Measurements from ENCODE around the gene DGKK. TPM values are rescaled to one million over a fixed set of nuclear protein-coding genes. Genes with fewer than 3 reads are reported as not detected.

Gene DGKK, protein sequence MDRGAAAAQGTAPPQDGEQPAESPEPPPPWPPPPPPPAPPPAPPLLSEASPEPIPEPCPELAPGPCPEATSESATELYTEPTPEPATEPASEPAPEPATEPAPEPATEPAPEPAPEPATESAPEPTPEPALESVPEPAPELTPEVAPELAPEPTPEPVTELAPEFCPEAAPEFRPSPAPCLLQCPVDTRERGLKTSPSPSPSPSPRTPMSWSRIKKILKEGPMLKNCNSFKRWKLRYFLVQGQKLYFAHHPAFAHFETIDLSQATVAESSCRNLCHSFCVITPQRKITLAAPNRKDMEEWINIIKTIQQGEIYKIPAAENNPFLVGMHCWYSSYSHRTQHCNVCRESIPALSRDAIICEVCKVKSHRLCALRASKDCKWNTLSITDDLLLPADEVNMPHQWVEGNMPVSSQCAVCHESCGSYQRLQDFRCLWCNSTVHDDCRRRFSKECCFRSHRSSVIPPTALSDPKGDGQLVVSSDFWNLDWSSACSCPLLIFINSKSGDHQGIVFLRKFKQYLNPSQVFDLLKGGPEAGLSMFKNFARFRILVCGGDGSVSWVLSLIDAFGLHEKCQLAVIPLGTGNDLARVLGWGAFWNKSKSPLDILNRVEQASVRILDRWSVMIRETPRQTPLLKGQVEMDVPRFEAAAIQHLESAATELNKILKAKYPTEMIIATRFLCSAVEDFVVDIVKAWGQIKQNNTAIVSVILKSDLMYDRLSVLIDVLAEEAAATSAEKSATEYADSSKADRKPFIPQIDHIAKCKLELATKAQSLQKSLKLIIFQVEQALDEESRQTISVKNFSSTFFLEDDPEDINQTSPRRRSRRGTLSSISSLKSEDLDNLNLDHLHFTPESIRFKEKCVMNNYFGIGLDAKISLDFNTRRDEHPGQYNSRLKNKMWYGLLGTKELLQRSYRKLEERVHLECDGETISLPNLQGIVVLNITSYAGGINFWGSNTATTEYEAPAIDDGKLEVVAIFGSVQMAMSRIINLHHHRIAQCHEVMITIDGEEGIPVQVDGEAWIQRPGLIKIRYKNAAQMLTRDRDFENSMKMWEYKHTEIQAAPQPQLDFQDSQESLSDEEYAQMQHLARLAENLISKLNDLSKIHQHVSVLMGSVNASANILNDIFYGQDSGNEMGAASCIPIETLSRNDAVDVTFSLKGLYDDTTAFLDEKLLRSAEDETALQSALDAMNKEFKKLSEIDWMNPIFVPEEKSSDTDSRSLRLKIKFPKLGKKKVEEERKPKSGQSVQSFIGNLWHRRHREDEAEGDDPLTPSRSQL
- not detected in 2 replicates for total RNA-seq

DNA sequence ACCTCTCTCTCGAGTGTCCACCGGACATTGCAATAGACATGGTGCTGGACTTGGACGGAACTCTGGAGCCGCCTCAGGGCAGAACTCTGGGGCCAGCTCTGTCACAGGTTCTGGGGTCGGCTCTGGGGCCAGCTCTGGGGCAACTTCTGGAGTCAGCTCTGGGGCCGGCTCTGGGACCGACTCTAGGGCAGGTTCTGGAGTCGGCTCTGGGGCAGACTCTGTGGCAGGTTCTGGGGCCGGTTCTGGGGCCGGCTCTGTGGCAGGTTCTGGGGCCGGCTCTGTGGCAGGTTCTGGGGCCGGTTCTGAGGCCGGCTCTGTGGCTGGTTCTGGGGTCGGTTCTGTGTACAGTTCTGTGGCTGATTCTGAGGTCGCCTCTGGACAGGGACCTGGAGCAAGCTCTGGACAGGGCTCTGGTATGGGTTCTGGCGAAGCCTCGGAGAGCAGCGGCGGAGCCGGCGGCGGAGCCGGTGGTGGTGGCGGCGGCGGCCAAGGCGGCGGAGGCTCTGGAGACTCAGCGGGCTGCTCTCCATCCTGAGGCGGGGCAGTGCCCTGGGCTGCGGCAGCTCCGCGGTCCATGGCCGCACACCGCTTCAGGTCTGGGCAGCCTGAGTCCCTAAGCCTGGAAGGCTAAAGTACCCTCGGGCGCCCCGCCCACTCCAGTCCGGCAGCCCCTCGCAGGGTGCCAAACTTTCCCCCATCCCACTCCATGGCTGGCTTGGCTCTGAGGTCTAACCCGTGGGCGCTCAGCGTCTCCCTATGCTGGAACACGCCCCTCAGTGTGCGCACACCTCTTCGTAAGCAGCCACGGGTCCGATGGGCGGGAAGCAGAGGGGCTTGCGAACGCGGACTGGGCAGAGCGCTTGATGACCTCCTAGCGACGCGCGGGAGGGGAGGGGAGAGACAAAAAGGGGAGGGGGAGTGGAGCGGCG is at the start of gene DGKK:
DGKK (minus strand) TSS at position 723 of the 929 bp plus-strand sequence; CDS start at position 576, 147 bp downstream.

